NCI-H524 (cell line): ENCODE measurements around the gene ADGRD1.
"Not testable (repeated sequence)": the region's sequence is repeated elsewhere in the genome, so short reads cannot be mapped to it uniquely, and the experiment has no call there.

ENCODE experiments used
- DNase-seq, 2 experiments: peaks; one replicate each; lab custom pipeline; 2025; lab: John Stamatoyannopoulos, UW

Gene ADGRD1

GRCh38 chr12:130953771-130954543, at the start of gene ADGRD1:
ADGRD1 (plus strand) TSS chr12:130953907; CDS start chr12:130954466, 559 bp downstream.
- DNase-seq: no peak

- no peak for DNase-seq
Observed at GRCh38 chr12:130904064-130904463, 49.6 kb upstream of the ADGRD1 start.

GRCh38 chr12:130904936-130905455, 48.7 kb upstream of the ADGRD1 start:
- DNase-seq: not testable (repeated sequence)

- DNase-seq: no peak
Observed at GRCh38 chr12:130909111-130909510, 44.6 kb upstream of the ADGRD1 start.

GRCh38 chr12:130911193-130911592, 42.5 kb upstream of the ADGRD1 start:
- no peak for DNase-seq

- no peak for DNase-seq
Observed at GRCh38 chr12:130911933-130912332, 41.8 kb upstream of the ADGRD1 start.

- DNase-seq: peak; percentile 37 to 77
Observed at GRCh38 chr12:130916241-130916911, 37.3 kb upstream of the ADGRD1 start.

GRCh38 chr12:130917607-130918006, 36.1 kb upstream of the ADGRD1 start:
- DNase-seq: no peak

- DNase-seq: no peak
Observed at GRCh38 chr12:130919086-130919485, 34.6 kb upstream of the ADGRD1 start.

GRCh38 chr12:130920119-130920703, 33.5 kb upstream of the ADGRD1 start:
- DNase-seq: no peak

- DNase-seq: no peak
Observed at GRCh38 chr12:130920723-130921381, 32.9 kb upstream of the ADGRD1 start.

- no peak for DNase-seq
Observed at GRCh38 chr12:130922511-130922953, 31.2 kb upstream of the ADGRD1 start.

- DNase-seq: no peak
Observed at GRCh38 chr12:130924966-130925665, 28.6 kb upstream of the ADGRD1 start.

- DNase-seq: no peak
Observed at GRCh38 chr12:130925666-130926015, 28.1 kb upstream of the ADGRD1 start.

GRCh38 chr12:130929363-130929762, 24.3 kb upstream of the ADGRD1 start:
- no peak for DNase-seq

GRCh38 chr12:130932061-130932930, 21.4 kb upstream of the ADGRD1 start:
- DNase-seq: no peak

GRCh38 chr12:130933269-130933995, 20.3 kb upstream of the ADGRD1 start:
- no peak for DNase-seq

- no peak for DNase-seq
Observed at GRCh38 chr12:130934753-130935152, 19.0 kb upstream of the ADGRD1 start.

GRCh38 chr12:130936561-130936960, 17.1 kb upstream of the ADGRD1 start:
- DNase-seq: no peak

- DNase-seq: no peak
Observed at GRCh38 chr12:130937063-130937462, 16.6 kb upstream of the ADGRD1 start.
